GM10266 (cell line): ENCODE measurements around the gene RSPRY1.
"Not testable (repeated sequence)": the region's sequence is repeated elsewhere in the genome, so short reads cannot be mapped to it uniquely, and the experiment has no call there.

Experiments
- DNase-seq: peaks from one replicate; pipeline ENCODE4 v3.0.0; 2012; ENCODE audit errors: extremely low spot score
- CTCF ChIP-seq: IDR thresholded peaks from 2 replicates; pipeline ENCODE4 v1.5.1; 2012; ENCODE audit warnings: mild to moderate bottlenecking, low read depth; ENCODE audit not compliant: control insufficient read depth, insufficient read depth; ENCODE audit errors: missing control alignments

Gene RSPRY1

GRCh38 chr16:57192720-57193486, 6.8 kb downstream of the RSPRY1 start:
- DNase-seq: peak; percentile 53
- no peak for TF ChIP-seq CTCF

- no peak for TF ChIP-seq CTCF
- DNase-seq: no peak
These were observed 8.4 kb downstream of the RSPRY1 start for GRCh38 chr16:57194512-57194911.

DNA sequence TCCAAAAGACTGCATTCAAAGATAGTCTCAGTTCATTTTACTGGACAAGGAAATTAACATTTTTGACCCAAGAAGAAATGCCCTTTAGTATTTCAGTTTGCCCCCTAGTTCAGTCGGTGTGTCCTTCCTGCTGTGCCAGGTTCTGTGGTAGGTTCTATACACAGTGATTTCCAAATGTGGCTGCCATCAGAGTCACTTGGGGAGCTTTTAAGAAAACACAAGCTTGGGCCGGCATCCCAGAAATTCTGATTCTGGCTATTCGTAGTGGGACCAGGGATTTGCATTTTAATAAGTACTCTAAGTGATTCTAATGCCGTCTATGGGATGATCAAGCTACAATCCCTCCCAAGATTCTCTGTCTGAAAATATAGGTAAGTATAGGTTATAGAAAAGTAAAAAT, 10.2 kb downstream of the RSPRY1 start:
- TF ChIP-seq CTCF: no peak

DNA sequence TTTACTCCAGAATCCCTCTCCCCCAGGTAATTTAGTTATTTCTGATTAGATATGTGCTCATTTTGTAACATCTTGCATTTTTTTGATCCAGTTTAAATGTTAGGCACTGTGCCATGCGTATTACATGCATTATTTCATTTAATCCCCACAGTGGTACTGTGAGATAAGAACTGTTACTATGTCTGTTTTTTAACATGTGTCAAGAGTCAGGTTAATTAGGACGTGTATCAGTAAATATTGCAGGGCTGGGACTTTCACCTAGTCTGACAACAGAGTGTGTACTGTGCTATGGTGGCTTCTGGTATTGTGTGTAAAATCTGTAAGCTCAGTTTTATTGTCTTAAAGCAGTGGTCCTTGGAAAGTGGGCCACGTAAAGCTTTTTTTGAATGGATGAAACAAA, 10.6 kb downstream of the RSPRY1 start:
- DNase-seq: no peak
- TF ChIP-seq CTCF: no peak

More for the DNA sequence above, 10.2 kb downstream of the RSPRY1 start:
- DNase-seq: no peak

GRCh38 chr16:57200321-57200720, 14.2 kb downstream of the RSPRY1 start:
- not testable (repeated sequence) for DNase-seq

GRCh38 chr16:57200926-57201325, 14.8 kb downstream of the RSPRY1 start:
- DNase-seq: not testable (repeated sequence)

GRCh38 chr16:57202095-57202886, 16.2 kb downstream of the RSPRY1 start:
- TF ChIP-seq CTCF: no peak
- no peak for DNase-seq

DNA sequence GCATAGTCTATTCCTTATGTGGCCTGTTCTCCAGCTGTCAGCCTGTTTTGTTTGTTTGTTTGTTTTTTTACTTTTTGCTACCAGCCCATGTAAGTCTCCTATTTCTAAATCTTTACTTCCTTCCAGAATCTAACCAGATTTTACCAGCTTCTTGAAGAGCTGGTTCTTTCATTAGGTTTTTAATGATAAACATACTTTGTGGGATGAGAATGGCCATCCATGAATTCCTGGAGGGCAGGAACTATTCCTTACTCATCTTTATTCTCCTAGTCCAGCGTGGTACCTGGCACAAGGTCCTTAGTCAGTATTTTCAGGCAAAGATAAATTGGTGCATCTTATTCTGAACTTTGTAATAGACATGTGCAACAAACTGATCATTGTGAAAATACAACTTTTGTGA, 17.3 kb downstream of the RSPRY1 start:
- no peak for TF ChIP-seq CTCF
- no peak for DNase-seq
